ENCODE results near the gene ARHGEF10L. TPM values are rescaled to one million over a fixed set of nuclear protein-coding genes. Genes with fewer than 3 reads are reported as not detected.

Gene ARHGEF10L
- total and polyA plus RNA-seq, 5 donors from 2014 or later: not detected

GRCh38 chr1:17653728-17654351 lies 114.3 kb downstream of the ARHGEF10L start:
- ATAC-seq (ENCODE audit: low read depth in 2 of 2) (no peak), DNase-seq (no peak)
- no peaks in the 10 kb centered on the region for H3K27me3 Mint-ChIP-seq
- no peaks in the 10 kb centered on the region for H3K4me1 Mint-ChIP-seq
- H3K27ac Mint-ChIP-seq: no peak overlapping the region
- no peak overlapping the region for H3K4me3 Mint-ChIP-seq
- H3K36me3 ChIP-seq (ENCODE audit: control insufficient read depth, insufficient read depth, low read length): no peaks in the 10 kb centered on the region
- H3K36me3 Mint-ChIP-seq: no peaks in the 10 kb centered on the region
- H3K27ac ChIP-seq (ENCODE audit: insufficient read depth, low read length, poor library complexity, severe bottlenecking): no peak overlapping the region
- H3K4me3 ChIP-seq (ENCODE audit: low read depth, low read length): no peak overlapping the region
- H3K27me3 ChIP-seq (ENCODE audit: control insufficient read depth, insufficient read depth, low read length): no peaks in the 10 kb centered on the region
- no peaks in the 10 kb centered on the region for H3K9me3 ChIP-seq (ENCODE audit: control insufficient read depth in 2 of 2, low read length in 2 of 2)
- no peaks in the 10 kb centered on the region for H3K4me1 ChIP-seq (ENCODE audit: control insufficient read depth, insufficient read depth, low read length, poor library complexity, severe bottlenecking)
- no peaks in the 10 kb centered on the region for H3K9me3 Mint-ChIP-seq

- Histone ChIP-seq H3K36me3 (ENCODE audit: control insufficient read depth, insufficient read depth, low read length) (no peaks in the 10 kb centered on the region), H3K27me3 (ENCODE audit: control insufficient read depth, insufficient read depth, low read length) (no peaks in the 10 kb centered on the region), H3K4me1 (ENCODE audit: control insufficient read depth, insufficient read depth, low read length, poor library complexity, severe bottlenecking) (no peaks in the 10 kb centered on the region), H3K4me3 (ENCODE audit: low read depth, low read length) (no peak overlapping the region), H3K9me3 (ENCODE audit: control insufficient read depth in 2 of 2, low read length in 2 of 2) (no peaks in the 10 kb centered on the region), H3K27ac (ENCODE audit: insufficient read depth, low read length, poor library complexity, severe bottlenecking) (no peak overlapping the region)
- no peaks in the 10 kb centered on the region for H3K9me3 Mint-ChIP-seq
- no peak for ATAC-seq (ENCODE audit: low read depth in 2 of 2)
- H3K27ac Mint-ChIP-seq: no peak overlapping the region
- no peaks in the 10 kb centered on the region for H3K4me1 Mint-ChIP-seq
- H3K4me3 Mint-ChIP-seq: no peak overlapping the region
- H3K36me3 Mint-ChIP-seq: no peaks in the 10 kb centered on the region
- no peak for DNase-seq
- no peaks in the 10 kb centered on the region for H3K27me3 Mint-ChIP-seq
These were observed 115.0 kb downstream of the ARHGEF10L start for GRCh38 chr1:17654519-17654918.

GRCh38 chr1:17655169-17655568 lies 115.7 kb downstream of the ARHGEF10L start:
- H3K27me3 ChIP-seq (ENCODE audit: control insufficient read depth, insufficient read depth, low read length): no peaks in the 10 kb centered on the region
- H3K4me1 ChIP-seq (ENCODE audit: control insufficient read depth, insufficient read depth, low read length, poor library complexity, severe bottlenecking): no peaks in the 10 kb centered on the region
- Mint-ChIP-seq H3K9me3 (no peaks in the 10 kb centered on the region), H3K27ac (no peak overlapping the region), H3K4me1 (no peaks in the 10 kb centered on the region), H3K4me3 (no peak overlapping the region), H3K36me3 (no peaks in the 10 kb centered on the region), H3K27me3 (no peaks in the 10 kb centered on the region)
- H3K4me3 ChIP-seq (ENCODE audit: low read depth, low read length): no peak overlapping the region
- no peaks in the 10 kb centered on the region for H3K36me3 ChIP-seq (ENCODE audit: control insufficient read depth, insufficient read depth, low read length)
- no peaks in the 10 kb centered on the region for H3K9me3 ChIP-seq (ENCODE audit: control insufficient read depth in 2 of 2, low read length in 2 of 2)
- no peak overlapping the region for H3K27ac ChIP-seq (ENCODE audit: insufficient read depth, low read length, poor library complexity, severe bottlenecking)
- DNase-seq (no peak), ATAC-seq (ENCODE audit: low read depth in 2 of 2) (no peak)

GRCh38 chr1:17655922-17656321 lies 116.4 kb downstream of the ARHGEF10L start:
- H3K36me3 Mint-ChIP-seq: no peaks in the 10 kb centered on the region
- Histone ChIP-seq H3K9me3 (ENCODE audit: control insufficient read depth in 2 of 2, low read length in 2 of 2) (no peaks in the 10 kb centered on the region), H3K4me1 (ENCODE audit: control insufficient read depth, insufficient read depth, low read length, poor library complexity, severe bottlenecking) (no peaks in the 10 kb centered on the region), H3K27ac (ENCODE audit: insufficient read depth, low read length, poor library complexity, severe bottlenecking) (no peak overlapping the region), H3K36me3 (ENCODE audit: control insufficient read depth, insufficient read depth, low read length) (no peaks in the 10 kb centered on the region), H3K27me3 (ENCODE audit: control insufficient read depth, insufficient read depth, low read length) (no peaks in the 10 kb centered on the region), H3K4me3 (ENCODE audit: low read depth, low read length) (no peak overlapping the region)
- H3K27me3 Mint-ChIP-seq: no peaks in the 10 kb centered on the region
- DNase-seq (no peak), ATAC-seq (ENCODE audit: low read depth in 2 of 2) (no peak)
- no peaks in the 10 kb centered on the region for H3K4me1 Mint-ChIP-seq
- no peaks in the 10 kb centered on the region for H3K9me3 Mint-ChIP-seq
- no peak overlapping the region for H3K27ac Mint-ChIP-seq
- no peak overlapping the region for H3K4me3 Mint-ChIP-seq

GRCh38 chr1:17657436-17657835 lies 117.9 kb downstream of the ARHGEF10L start:
- no peak overlapping the region for H3K27ac ChIP-seq (ENCODE audit: insufficient read depth, low read length, poor library complexity, severe bottlenecking)
- no peaks in the 10 kb centered on the region for H3K4me1 Mint-ChIP-seq

GRCh38 chr1:17658837-17659236 lies 119.3 kb downstream of the ARHGEF10L start:
- H3K4me1 ChIP-seq (ENCODE audit: control insufficient read depth, insufficient read depth, low read length, poor library complexity, severe bottlenecking): no peaks in the 10 kb centered on the region
- H3K36me3 ChIP-seq (ENCODE audit: control insufficient read depth, insufficient read depth, low read length): no peaks in the 10 kb centered on the region
- H3K9me3 Mint-ChIP-seq: no peaks in the 10 kb centered on the region
- H3K9me3 ChIP-seq (ENCODE audit: control insufficient read depth in 2 of 2, low read length in 2 of 2): no peaks in the 10 kb centered on the region
- ATAC-seq (ENCODE audit: low read depth in 2 of 2) (no peak), DNase-seq (no peak)
- H3K27me3 ChIP-seq (ENCODE audit: control insufficient read depth, insufficient read depth, low read length): no peaks in the 10 kb centered on the region
- no peak overlapping the region for H3K4me3 Mint-ChIP-seq
- no peak overlapping the region for H3K27ac ChIP-seq (ENCODE audit: insufficient read depth, low read length, poor library complexity, severe bottlenecking)
- no peak overlapping the region for H3K27ac Mint-ChIP-seq
- no peaks in the 10 kb centered on the region for H3K27me3 Mint-ChIP-seq
- H3K4me3 ChIP-seq (ENCODE audit: low read depth, low read length): no peak overlapping the region
- H3K4me1 Mint-ChIP-seq: no peaks in the 10 kb centered on the region
- no peaks in the 10 kb centered on the region for H3K36me3 Mint-ChIP-seq

More at GRCh38 chr1:17657436-17657835, 117.9 kb downstream of the ARHGEF10L start:
- DNase-seq (no peak), ATAC-seq (ENCODE audit: low read depth in 2 of 2) (no peak)
- no peak overlapping the region for H3K4me3 Mint-ChIP-seq
- H3K27ac Mint-ChIP-seq: no peak overlapping the region
- no peak overlapping the region for H3K4me3 ChIP-seq (ENCODE audit: low read depth, low read length)
- no peaks in the 10 kb centered on the region for H3K36me3 Mint-ChIP-seq
- no peaks in the 10 kb centered on the region for H3K27me3 Mint-ChIP-seq
- H3K9me3 ChIP-seq (ENCODE audit: control insufficient read depth in 2 of 2, low read length in 2 of 2): no peaks in the 10 kb centered on the region
- H3K36me3 ChIP-seq (ENCODE audit: control insufficient read depth, insufficient read depth, low read length): no peaks in the 10 kb centered on the region
- no peaks in the 10 kb centered on the region for H3K9me3 Mint-ChIP-seq
- no peaks in the 10 kb centered on the region for H3K4me1 ChIP-seq (ENCODE audit: control insufficient read depth, insufficient read depth, low read length, poor library complexity, severe bottlenecking)
- H3K27me3 ChIP-seq (ENCODE audit: control insufficient read depth, insufficient read depth, low read length): no peaks in the 10 kb centered on the region

GRCh38 chr1:17661546-17662157 lies 122.2 kb downstream of the ARHGEF10L start:
- no peaks in the 10 kb centered on the region for H3K4me1 ChIP-seq (ENCODE audit: control insufficient read depth, insufficient read depth, low read length, poor library complexity, severe bottlenecking)
- H3K9me3 ChIP-seq (ENCODE audit: control insufficient read depth in 2 of 2, low read length in 2 of 2): no peaks in the 10 kb centered on the region
- H3K27me3 Mint-ChIP-seq: no peaks in the 10 kb centered on the region
- no peaks in the 10 kb centered on the region for H3K36me3 Mint-ChIP-seq
- no peaks in the 10 kb centered on the region for H3K4me1 Mint-ChIP-seq
- H3K27ac ChIP-seq (ENCODE audit: insufficient read depth, low read length, poor library complexity, severe bottlenecking): no peak overlapping the region
- H3K4me3 Mint-ChIP-seq: no peak overlapping the region
- no peak overlapping the region for H3K27ac Mint-ChIP-seq
- no peak overlapping the region for H3K4me3 ChIP-seq (ENCODE audit: low read depth, low read length)
- no peaks in the 10 kb centered on the region for H3K36me3 ChIP-seq (ENCODE audit: control insufficient read depth, insufficient read depth, low read length)
- DNase-seq (peak; percentile 5 to 31 (median 7)), ATAC-seq (ENCODE audit: low read depth in 2 of 2) (no peak)
- H3K9me3 Mint-ChIP-seq: no peaks in the 10 kb centered on the region
- H3K27me3 ChIP-seq (ENCODE audit: control insufficient read depth, insufficient read depth, low read length): no peaks in the 10 kb centered on the region

GRCh38 chr1:17662296-17662695 lies 122.8 kb downstream of the ARHGEF10L start:
- H3K27ac ChIP-seq (ENCODE audit: insufficient read depth, low read length, poor library complexity, severe bottlenecking): no peak overlapping the region
- no peaks in the 10 kb centered on the region for H3K27me3 ChIP-seq (ENCODE audit: control insufficient read depth, insufficient read depth, low read length)
- no peaks in the 10 kb centered on the region for H3K4me1 Mint-ChIP-seq
- H3K9me3 Mint-ChIP-seq: no peaks in the 10 kb centered on the region
- H3K27ac Mint-ChIP-seq: no peak overlapping the region
- no peak for DNase-seq
- H3K36me3 ChIP-seq (ENCODE audit: control insufficient read depth, insufficient read depth, low read length): no peaks in the 10 kb centered on the region
- no peaks in the 10 kb centered on the region for H3K36me3 Mint-ChIP-seq
- ATAC-seq (ENCODE audit: low read depth in 2 of 2): no peak
- no peaks in the 10 kb centered on the region for H3K27me3 Mint-ChIP-seq
- H3K9me3 ChIP-seq (ENCODE audit: control insufficient read depth in 2 of 2, low read length in 2 of 2): no peaks in the 10 kb centered on the region
- no peak overlapping the region for H3K4me3 ChIP-seq (ENCODE audit: low read depth, low read length)
- H3K4me1 ChIP-seq (ENCODE audit: control insufficient read depth, insufficient read depth, low read length, poor library complexity, severe bottlenecking): no peaks in the 10 kb centered on the region
- H3K4me3 Mint-ChIP-seq: no peak overlapping the region

All from CD4-positive, CD25-positive, alpha-beta regulatory T cell (primary cell).